Adrenal gland (tissue), 12 donors: ENCODE data around the gene NOC2L. TPM values are rescaled to one million over a fixed set of nuclear protein-coding genes. Genes with fewer than 3 reads are reported as not detected.

Experiments
- DNase-seq, 7 donors: peaks; one replicate each; pipeline ENCODE4 v3.0.0-alpha.2; 2019 to 2020
- H3K27ac ChIP-seq, 5 donors: fragments of 200-600 bp; sonication (generic) in 4 of 5; 1 replicate in 3 of 5; 2 replicates in 2 of 5; pipeline versions ENCODE4 v1.5.1 to v1.8.0; 2016 to 2020; ENCODE audit warnings: mild to moderate bottlenecking in 1 of 5
- H3K27me3 ChIP-seq: fragments of 200-600 bp; 2 replicates; pipeline ENCODE4 v1.8.0; 2021
- H3K36me3 ChIP-seq, 2 donors: fragments of 200-600 bp; replicated peaks in 1 of 2; 1 replicate in 1 of 2; 2 replicates in 1 of 2; pipeline versions ENCODE4 v1.5.1 to v1.8.0; 2018 to 2022
- H3K4me1 ChIP-seq, 2 donors: fragments of 200-600 bp; replicated peaks in 1 of 2; 1 replicate in 1 of 2; 2 replicates in 1 of 2; pipeline versions ENCODE4 v1.5.1 to v1.8.0; 2018 to 2021
- H3K4me3 ChIP-seq, 4 donors: fragments of 200-600 bp; sonication (generic) in 3 of 4; one replicate each; pipeline ENCODE4 v1.5.1; 2016 to 2018
- H3K9me3 ChIP-seq, 3 donors: fragments of 200-600 bp; sonication (generic) in 1 of 3; replicated peaks in 1 of 3; 1 replicate in 2 of 3; 2 replicates in 1 of 3; pipeline versions ENCODE4 v1.5.1 to v1.8.0; 2016 to 2021
- POLR2A ChIP-seq, 2 donors: fragments of 450-650 bp; IDR thresholded peaks; one replicate each; pipeline ENCODE4 v1.6.1; 2017; ENCODE audit warnings: antibody characterized with exemption in 2 of 2, mild to moderate bottlenecking in 2 of 2, moderate library complexity in 1 of 2
- WGBS, 4 donors: extraction: QIAGEN DNeasy Blood & Tissue Kit in 2 of 4; methylation state at CpG; one replicate each; pipeline versions ENCODE4 v1.1.5 to v1.1.7; 2013 to 2017; 5-methylcytosine and 5-hydroxymethylcytosine counted together
- intact Hi-C, 2 donors: fragments of 100-400 bp; cut with DNase I; formaldehyde crosslinking; loops; one replicate each; pipeline versions ENCODE4 v1.14.1 to v1.15.0; 2022 to 2023
- polyA plus RNA-seq, 3 donors: library from polyadenylated mRNA; stranded (reverse); fragments of 200-250 nt in 2 of 3; fragments of 350-450 nt in 1 of 3; fragmentation: Illumina TruSeq in 1 of 3; extraction: RNeasy Lipid Tissue Mini Kit (QIAGEN cat#74804) in 1 of 3; gene quantifications; one replicate each; pipeline ENCODE4 v1.2.3, GENCODE V29; 2013 to 2014
- total RNA-seq, 9 donors: library from RNA; depleted of rRNA in 4 of 9; stranded (reverse); fragments of >200 nt in 4 of 9; fragments of 120-200 nt in 1 of 9; fragmentation: NEBNext Ultra II Directional in 1 of 9; extraction: Animal tissue kit (Norgen Biotek cat#: 25700) in 1 of 9; gene quantifications; one replicate each; pipeline versions ENCODE4 v1.1.0 to v1.2.4, GENCODE V29; 2013 to 2023
- TF ChIP-seq, protein P1 (sequence below), 6 experiments: fragments of 450-650 bp in 4 of 6; fragments of 200-600 bp in 2 of 6; sonication (generic) in 1 of 6; IDR thresholded peaks; 1 replicate in 5 of 6; 2 replicates in 1 of 6; pipeline versions ENCODE4 v1.5.1 to v1.8.0; 2016 to 2021; ENCODE audit warnings: antibody characterized with exemption in 6 of 6, mild to moderate bottlenecking in 2 of 6, moderate library complexity in 1 of 6
- donor health status: healthy with polysubstance abuse.
- donor health status: Bipolar disorder and iron deficiency.
- donor health status: DM: yes; HTN: yes; CAD: no.
- donor health status: DM: no; HTN: no; CAD: no.
- donor health status: DM: no; HTN: no; CAD: no.
- donor health status: DM: yes; HTN: yes; CAD: no.

NOC2L gene
- total and polyA plus RNA-seq, 12 donors, result 22.4 to 97.7 (median 43.6) TPM

DNA sequence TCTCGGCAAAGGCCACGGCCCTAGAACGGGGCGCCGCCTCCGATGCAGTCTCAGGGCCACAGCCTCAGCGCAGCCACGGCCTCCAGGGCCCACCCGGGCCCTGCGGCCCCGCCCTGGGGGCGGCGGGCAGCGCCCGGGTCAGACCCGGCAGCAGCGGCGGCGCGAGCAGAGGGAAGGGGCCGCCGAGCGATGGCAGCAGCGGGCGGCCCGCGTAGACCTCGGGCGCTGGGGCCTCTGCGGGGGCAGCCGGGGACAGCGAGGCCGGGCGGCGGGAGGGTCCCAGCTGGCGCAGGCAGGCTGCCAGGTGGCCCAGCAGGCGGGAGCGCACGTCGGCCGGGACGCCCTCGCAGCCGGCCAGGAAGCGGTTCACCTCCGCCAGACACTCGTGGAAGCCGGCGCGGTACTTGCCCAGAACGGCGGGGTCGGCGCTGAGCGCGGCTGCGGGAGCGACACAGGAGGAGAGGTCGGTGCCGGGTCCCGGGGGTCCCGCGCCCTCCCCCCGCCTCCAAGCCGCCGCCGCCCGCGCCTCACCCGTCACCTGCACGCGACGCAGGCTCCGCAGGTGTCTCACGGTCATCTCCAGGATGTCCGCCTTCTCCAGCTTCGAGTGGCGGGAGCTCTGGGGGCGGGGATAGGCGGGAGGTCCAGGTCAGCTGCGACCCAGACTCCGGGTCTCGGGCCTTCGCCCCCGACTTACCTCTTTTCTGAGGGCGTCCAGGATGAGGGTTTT, 40.1 kb upstream of the NOC2L start:
- 1 to 3% (median 1%) methylated on average over 5 to 82 of the region's 86 CpGs for WGBS, 4 donors
- intact Hi-C loops, result no loop called here
- DNase-seq, result peak in 2 of 7 donors; percentile 10 to 28
- Histone ChIP-seq H3K27ac (no peak overlapping the region), H3K4me1 (peaks cover 4 to 32% of the 10 kb centered on the region in 2 donors), H3K4me3 (peak overlapping the region in 2 of 4 donors; percentile 5 to 64), H3K27me3 (peaks cover 60% of the 10 kb centered on the region), H3K9me3 (no peaks in the 10 kb centered on the region), H3K36me3 (no peaks in the 10 kb centered on the region)
- no peak for TF ChIP-seq POLR2A (IDR thresholded peaks at IDR 0.05)
- TF ChIP-seq, protein P1, sequence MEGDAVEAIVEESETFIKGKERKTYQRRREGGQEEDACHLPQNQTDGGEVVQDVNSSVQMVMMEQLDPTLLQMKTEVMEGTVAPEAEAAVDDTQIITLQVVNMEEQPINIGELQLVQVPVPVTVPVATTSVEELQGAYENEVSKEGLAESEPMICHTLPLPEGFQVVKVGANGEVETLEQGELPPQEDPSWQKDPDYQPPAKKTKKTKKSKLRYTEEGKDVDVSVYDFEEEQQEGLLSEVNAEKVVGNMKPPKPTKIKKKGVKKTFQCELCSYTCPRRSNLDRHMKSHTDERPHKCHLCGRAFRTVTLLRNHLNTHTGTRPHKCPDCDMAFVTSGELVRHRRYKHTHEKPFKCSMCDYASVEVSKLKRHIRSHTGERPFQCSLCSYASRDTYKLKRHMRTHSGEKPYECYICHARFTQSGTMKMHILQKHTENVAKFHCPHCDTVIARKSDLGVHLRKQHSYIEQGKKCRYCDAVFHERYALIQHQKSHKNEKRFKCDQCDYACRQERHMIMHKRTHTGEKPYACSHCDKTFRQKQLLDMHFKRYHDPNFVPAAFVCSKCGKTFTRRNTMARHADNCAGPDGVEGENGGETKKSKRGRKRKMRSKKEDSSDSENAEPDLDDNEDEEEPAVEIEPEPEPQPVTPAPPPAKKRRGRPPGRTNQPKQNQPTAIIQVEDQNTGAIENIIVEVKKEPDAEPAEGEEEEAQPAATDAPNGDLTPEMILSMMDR (IDR thresholded peaks at IDR 0.05), result no peak

DNA sequence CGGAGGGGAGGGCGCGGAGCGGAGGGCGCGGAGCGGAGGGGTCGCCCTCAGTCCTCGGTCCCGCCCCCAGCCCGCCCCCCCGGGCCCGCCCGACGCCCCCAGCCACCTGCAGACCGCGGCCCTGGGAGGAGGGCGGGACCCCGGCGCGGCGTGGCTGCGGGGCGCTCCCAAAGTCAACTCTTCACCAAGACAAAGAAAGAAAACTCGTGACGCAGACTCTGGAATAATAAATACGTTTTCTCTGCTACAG, 39.6 kb upstream of the NOC2L start:
- Histone ChIP-seq H3K9me3 (no peaks in the 10 kb centered on the region), H3K4me3 (peak overlapping the region in 1 of 4 donors; percentile 64), H3K36me3 (no peaks in the 10 kb centered on the region), H3K27me3 (peaks cover 56% of the 10 kb centered on the region), H3K27ac (no peak overlapping the region), H3K4me1 (peaks cover 4 to 32% of the 10 kb centered on the region in 2 donors)
- 0 to 1% (median 0%) methylated on average over 1 to 27 of the region's 27 CpGs; no CpG with 5 or more reads in 1 of the 4 donors for WGBS, 4 donors
- intact Hi-C loops, result no loop called here
- TF ChIP-seq, protein P1 (IDR thresholded peaks at IDR 0.05), result no peak
- no peak for TF ChIP-seq POLR2A (IDR thresholded peaks at IDR 0.05)
- no peak for DNase-seq

DNA sequence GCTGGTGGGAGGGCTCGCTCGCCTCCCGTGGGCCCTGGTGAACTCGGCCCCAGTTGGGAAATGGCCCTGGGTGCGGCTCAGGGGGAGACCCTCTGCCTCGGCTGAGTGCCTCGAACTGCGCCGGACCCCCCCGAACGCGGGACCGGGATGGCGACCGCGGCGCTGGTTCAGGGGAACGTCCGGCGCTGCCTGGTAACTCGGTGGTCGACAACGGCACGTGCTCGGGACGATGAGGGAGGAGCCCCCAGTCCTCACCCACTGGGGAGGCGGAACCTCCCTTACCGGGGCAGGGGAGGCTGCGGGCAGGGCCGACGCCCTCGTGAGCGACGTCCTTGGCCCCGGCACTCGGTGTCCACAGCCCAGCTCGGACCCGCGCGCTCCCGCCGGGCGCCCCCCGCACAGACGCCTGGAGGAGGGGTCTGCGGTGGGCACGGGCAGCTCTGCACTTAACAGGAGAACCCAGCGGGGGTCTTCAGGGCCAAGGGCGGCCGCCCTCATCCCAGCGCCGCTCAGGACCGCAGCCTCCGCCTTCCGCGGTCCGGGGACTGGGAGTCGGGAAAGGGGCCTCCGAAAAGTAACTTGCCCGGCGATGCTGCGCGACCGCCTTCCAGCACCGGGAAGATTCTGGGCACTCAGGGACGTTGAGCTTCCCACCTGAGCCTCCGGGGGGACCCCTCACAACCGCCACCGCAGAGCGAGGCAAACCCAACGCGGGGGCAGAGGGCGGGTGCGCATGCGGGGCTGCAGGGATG, 39.1 kb upstream of the NOC2L start:
- Histone ChIP-seq H3K4me1 (peaks cover 4 to 32% of the 10 kb centered on the region in 2 donors), H3K9me3 (no peaks in the 10 kb centered on the region), H3K27ac (no peak overlapping the region), H3K36me3 (no peaks in the 10 kb centered on the region), H3K4me3 (peak overlapping the region in 1 of 4 donors; percentile 64), H3K27me3 (peaks cover 52% of the 10 kb centered on the region)
- WGBS, 4 donors, result 9 to 22% methylated on average over 66 to 75 of the region's 75 CpGs; no CpG with 5 or more reads in 2 of the 4 donors
- intact Hi-C loops, result no loop called here
- peak in 1 of 7 donors; percentile 21 for DNase-seq
- TF ChIP-seq POLR2A (IDR thresholded peaks at IDR 0.05), result no peak
- TF ChIP-seq, protein P1 (IDR thresholded peaks at IDR 0.05), result no peak

DNA sequence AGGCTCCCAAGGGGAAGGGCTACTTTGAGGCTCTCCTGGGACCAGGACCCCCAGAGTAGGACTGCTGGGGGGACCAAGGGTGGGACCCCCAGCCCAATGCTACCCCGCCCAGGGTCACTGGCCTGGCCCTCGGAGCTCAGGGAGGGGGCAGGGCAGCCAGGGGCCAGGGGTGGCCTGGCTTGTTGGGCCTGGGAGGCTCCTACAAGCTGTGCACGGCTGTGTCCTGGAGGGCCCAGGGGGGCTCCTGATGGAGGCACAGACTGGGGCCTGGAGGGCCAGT, 38.6 kb upstream of the NOC2L start:
- no peak overlapping the region for H3K27ac ChIP-seq
- WGBS, 4 donors, result 39 to 80% (median 49%) methylated on average over 1 to 3 of the region's 3 CpGs; no CpG with 5 or more reads in 1 of the 4 donors

More for the DNA sequence above, 38.6 kb upstream of the NOC2L start:
- no peak for TF ChIP-seq POLR2A (IDR thresholded peaks at IDR 0.05)
- TF ChIP-seq, protein P1 (IDR thresholded peaks at IDR 0.05), result no peak
- H3K27me3 ChIP-seq, result peaks cover 52% of the 10 kb centered on the region
- H3K36me3 ChIP-seq, result no peaks in the 10 kb centered on the region
- no peak for DNase-seq
- H3K9me3 ChIP-seq, result no peaks in the 10 kb centered on the region
- H3K4me1 ChIP-seq, result peaks cover 4 to 32% of the 10 kb centered on the region in 2 donors
- intact Hi-C loops, result no loop called here
- H3K4me3 ChIP-seq, result no peak overlapping the region
